Measurements from ENCODE around the gene ACACB.
A peak's percentile ranks its signal among the peaks of the same experiment; 100 is the strongest.

ACACB gene

GRCh38 chr12:109109746-109110350, 6.5 kb upstream of the ACACB start:
- no peak overlapping the region for H3K4me3 ChIP-seq (ENCODE audit: low read length)
- no peak for DNase-seq (ENCODE audit: low read depth)
- no peak for TF ChIP-seq CTCF (conservative IDR thresholded peaks at IDR 0.05; ENCODE audit: low read length)

DNA sequence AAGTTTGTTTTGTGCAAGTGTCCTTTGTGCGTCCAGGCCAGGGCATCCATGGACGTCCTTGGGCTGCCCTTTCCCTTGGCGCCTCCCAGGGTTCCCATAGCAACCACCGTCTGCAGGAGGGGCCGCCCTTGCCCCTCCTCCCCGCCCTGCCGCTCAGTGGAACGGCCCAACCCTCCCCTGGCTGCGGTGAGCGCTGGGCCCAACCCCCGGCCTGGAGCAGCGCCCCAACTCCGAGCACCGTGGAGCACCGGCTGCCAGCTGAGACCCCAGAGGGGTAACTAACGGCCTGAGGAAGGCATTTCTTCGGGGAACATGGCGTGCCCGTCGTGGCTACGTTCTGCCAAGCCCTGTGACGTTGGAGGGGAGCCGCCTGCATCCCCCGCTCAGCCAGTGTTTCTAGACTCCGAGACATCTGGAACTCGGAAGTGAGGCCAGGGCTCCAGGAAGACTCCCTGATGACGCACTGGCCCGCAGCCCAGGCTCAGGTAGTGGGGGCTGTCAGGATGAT, 5.3 kb upstream of the ACACB start:
- peak; percentile 80 for DNase-seq (ENCODE audit: low read depth)
- no peak for TF ChIP-seq CTCF (conservative IDR thresholded peaks at IDR 0.05; ENCODE audit: low read length)
- peak overlapping the region; percentile 66 for H3K4me3 ChIP-seq (ENCODE audit: low read length)

- no peak for DNase-seq (ENCODE audit: low read depth)
- TF ChIP-seq CTCF (conservative IDR thresholded peaks at IDR 0.05; ENCODE audit: low read length) = no peak
- H3K4me3 ChIP-seq (ENCODE audit: low read length) = no peak overlapping the region
These were observed 3.5 kb upstream of the ACACB start for GRCh38 chr12:109112720-109113465.

DNA sequence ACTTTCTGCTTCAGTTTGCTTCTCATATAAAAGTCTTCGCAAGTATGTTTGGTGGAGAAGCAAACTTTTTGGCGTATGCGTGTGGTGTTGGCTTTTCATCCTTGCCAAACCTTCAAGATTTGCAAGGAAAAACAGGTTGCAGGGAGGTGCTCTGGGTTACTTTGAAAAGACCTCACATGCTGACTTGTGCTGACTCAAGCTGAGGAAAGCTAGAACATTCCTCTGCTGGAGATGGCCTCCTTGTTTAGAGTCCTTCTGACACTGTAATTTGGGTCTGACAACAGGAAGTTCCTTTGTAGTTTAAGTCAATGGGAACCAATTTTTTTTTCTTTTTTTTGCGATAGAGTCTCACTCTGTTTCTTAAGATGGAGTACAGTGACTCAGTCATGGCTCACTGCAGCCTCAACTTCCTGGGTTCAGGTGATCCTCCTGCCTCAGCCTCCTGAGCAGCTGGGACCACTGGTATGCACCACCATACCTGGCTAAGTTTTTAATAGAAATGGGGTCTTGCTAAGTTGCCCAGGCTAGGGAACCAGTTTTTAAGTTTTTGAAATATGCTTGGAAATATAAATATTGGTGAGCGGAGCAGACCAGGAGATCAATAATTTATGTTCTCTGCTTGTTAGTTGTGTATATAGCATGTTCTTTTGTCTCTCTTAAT, 2.6 kb upstream of the ACACB start:
- TF ChIP-seq CTCF (conservative IDR thresholded peaks at IDR 0.05; ENCODE audit: low read length) = no peak
- DNase-seq (ENCODE audit: low read depth) = no peak
- no peak overlapping the region for H3K4me3 ChIP-seq (ENCODE audit: low read length)

GRCh38 chr12:109114644-109115043, 1.7 kb upstream of the ACACB start:
- no peak overlapping the region for H3K4me3 ChIP-seq (ENCODE audit: low read length)
- no peak for DNase-seq (ENCODE audit: low read depth)
- no peak for TF ChIP-seq CTCF (conservative IDR thresholded peaks at IDR 0.05; ENCODE audit: low read length)

DNA sequence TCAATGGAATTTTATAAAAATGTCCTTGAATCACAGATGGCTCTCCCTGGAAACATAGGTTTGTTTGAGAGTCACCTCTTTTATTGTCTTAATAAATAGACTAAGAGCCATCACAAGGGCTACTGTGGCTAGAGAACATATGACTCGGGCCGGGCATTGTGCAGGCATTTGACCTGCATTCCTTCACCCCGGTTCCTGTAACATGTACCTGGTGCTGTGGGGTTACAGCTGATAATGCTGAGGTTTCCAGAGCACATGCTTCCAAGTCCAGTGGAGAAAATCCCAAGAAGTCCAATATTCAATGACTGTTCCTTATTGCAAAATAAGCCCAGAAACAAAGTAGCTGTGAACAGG, 1.0 kb upstream of the ACACB start:
- DNase-seq (ENCODE audit: low read depth) = no peak
- TF ChIP-seq CTCF (conservative IDR thresholded peaks at IDR 0.05; ENCODE audit: low read length) = no peak
- no peak overlapping the region for H3K4me3 ChIP-seq (ENCODE audit: low read length)

DNA sequence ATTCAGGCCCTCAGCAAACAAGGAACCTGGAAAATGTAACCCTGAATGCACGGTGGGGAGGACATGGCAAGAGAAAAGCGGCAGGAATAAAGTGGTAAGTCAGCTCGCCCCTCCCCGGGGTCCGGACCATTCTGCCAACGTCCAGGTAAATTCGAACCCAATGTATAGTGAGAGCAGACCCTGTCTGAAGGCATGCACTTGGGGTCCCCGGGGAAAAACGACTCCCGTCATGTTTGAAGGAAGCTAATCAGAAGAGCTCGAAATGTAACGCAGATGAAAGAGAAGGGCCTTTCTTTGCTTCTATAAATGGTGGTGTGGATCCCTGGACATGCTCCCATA, 193 bp downstream of the ACACB start:
- H3K4me3 ChIP-seq (ENCODE audit: low read length) = no peak overlapping the region
- DNase-seq (ENCODE audit: low read depth) = no peak
- no peak for TF ChIP-seq CTCF (conservative IDR thresholded peaks at IDR 0.05; ENCODE audit: low read length)
